Thoracic aorta (tissue), 2 donors: Measurements from ENCODE around the gene LRGUK. TPM values are rescaled to one million over a fixed set of nuclear protein-coding genes. Genes with fewer than 3 reads are reported as not detected.

Experiments
- ATAC-seq: fragments of 150-250 bp; one replicate; pipeline ENCODE4 v1.8.0; 2017; ENCODE audit warnings: low read depth; ENCODE audit not compliant: insufficient number of reproducible peaks, low FRiP score
- DNase-seq: peaks from one replicate; pipeline ENCODE4 v3.0.0-alpha.2; 2020; ENCODE audit warnings: low spot score
- H3K27ac ChIP-seq, 2 donors: fragments of 200-600 bp; sonication (generic); 1 replicate in 1 of 2; 2 replicates in 1 of 2; pipeline ENCODE4 v1.5.1; 2016; ENCODE audit warnings: mild to moderate bottlenecking in 2 of 2, moderate library complexity in 2 of 2
- H3K27me3 ChIP-seq: fragments of 200-600 bp; sonication (generic); replicated peaks from 2 replicates; pipeline ENCODE4 v1.6.0; 2016; ENCODE audit warnings: mild to moderate bottlenecking; ENCODE audit not compliant: insufficient read depth
- H3K36me3 ChIP-seq: fragments of 200-600 bp; sonication (generic); one replicate; pipeline ENCODE4 v1.5.1; 2016
- H3K4me1 ChIP-seq, 2 donors: fragments of 200-600 bp; sonication (generic); 1 replicate in 1 of 2; 2 replicates in 1 of 2; pipeline versions ENCODE4 v1.5.1 to v1.6.0; 2016; ENCODE audit warnings: low read depth in 2 of 2, mild to moderate bottlenecking in 1 of 2; ENCODE audit not compliant: control insufficient read depth in 1 of 2
- H3K4me3 ChIP-seq: fragments of 200-600 bp; sonication (generic); 2 replicates; pipeline ENCODE4 v1.5.1; 2016; ENCODE audit warnings: mild to moderate bottlenecking
- H3K9me3 ChIP-seq: fragments of 200-600 bp; sonication (generic); 2 replicates; pipeline ENCODE4 v1.5.1; 2016
- CTCF ChIP-seq: fragments of 200-600 bp; sonication (generic); IDR thresholded peaks from one replicate; pipeline ENCODE4 v1.5.1; 2019; ENCODE audit warnings: antibody characterized with exemption
- total RNA-seq, 2 donors: library from RNA; depleted of rRNA; stranded (reverse); fragments of >200 nt; gene quantifications; one replicate each; pipeline versions ENCODE4 v1.1.0 to v1.2.3, GENCODE V29; 2016

The LRGUK gene
- total RNA-seq, 2 donors from 2014 or later = 0.14 to 0.71 TPM

- H3K36me3 ChIP-seq = no peaks in the 10 kb centered on the region
- no peak for TF ChIP-seq CTCF
- no peaks in the 10 kb centered on the region for H3K9me3 ChIP-seq
- no peak for DNase-seq
- no peak overlapping the region for H3K27ac ChIP-seq
- no peaks in the 10 kb centered on the region for H3K4me1 ChIP-seq
- no peak overlapping the region for H3K4me3 ChIP-seq
- no peak for ATAC-seq
- H3K27me3 ChIP-seq = no peaks in the 10 kb centered on the region
Observed at GRCh38 chr7:134175334-134176036, 48.3 kb downstream of the LRGUK start.

GRCh38 chr7:134176037-134176350, 48.9 kb downstream of the LRGUK start:
- no peak overlapping the region for H3K27ac ChIP-seq
- no peaks in the 10 kb centered on the region for H3K27me3 ChIP-seq
- no peaks in the 10 kb centered on the region for H3K9me3 ChIP-seq
- DNase-seq = no peak
- no peak for TF ChIP-seq CTCF
- H3K4me1 ChIP-seq = no peaks in the 10 kb centered on the region
- no peak for ATAC-seq
- H3K36me3 ChIP-seq = no peaks in the 10 kb centered on the region
- H3K4me3 ChIP-seq = no peak overlapping the region

- H3K36me3 ChIP-seq = no peaks in the 10 kb centered on the region
Observed at GRCh38 chr7:134179036-134180011, 52.2 kb downstream of the LRGUK start.

GRCh38 chr7:134180376-134180775, 53.2 kb downstream of the LRGUK start:
- H3K4me3 ChIP-seq = no peak overlapping the region
- DNase-seq = no peak
- no peak for ATAC-seq
- H3K36me3 ChIP-seq = no peaks in the 10 kb centered on the region
- H3K4me1 ChIP-seq = no peaks in the 10 kb centered on the region
- H3K27me3 ChIP-seq = no peaks in the 10 kb centered on the region
- no peak for TF ChIP-seq CTCF
- no peaks in the 10 kb centered on the region for H3K9me3 ChIP-seq
- no peak overlapping the region for H3K27ac ChIP-seq

More at GRCh38 chr7:134179036-134180011, 52.2 kb downstream of the LRGUK start:
- ATAC-seq (no peak), DNase-seq (no peak)
- no peak overlapping the region for H3K27ac ChIP-seq
- no peaks in the 10 kb centered on the region for H3K27me3 ChIP-seq
- no peaks in the 10 kb centered on the region for H3K9me3 ChIP-seq
- H3K4me3 ChIP-seq = no peak overlapping the region
- no peaks in the 10 kb centered on the region for H3K4me1 ChIP-seq
- no peak for TF ChIP-seq CTCF

GRCh38 chr7:134182078-134182477, 54.9 kb downstream of the LRGUK start:
- Histone ChIP-seq H3K27me3 (no peaks in the 10 kb centered on the region), H3K4me3 (no peak overlapping the region), H3K9me3 (no peaks in the 10 kb centered on the region), H3K36me3 (no peaks in the 10 kb centered on the region), H3K4me1 (no peaks in the 10 kb centered on the region), H3K27ac (no peak overlapping the region)
- no peak for TF ChIP-seq CTCF
- DNase-seq = no peak
- ATAC-seq = no peak
